ENCODE measurements around the gene UGT1A4. TPM values are rescaled to one million over a fixed set of nuclear protein-coding genes. Genes with fewer than 3 reads are reported as not detected.
A peak's percentile ranks its signal among the peaks of the same experiment; 100 is the strongest.
"Not testable (repeated sequence)": the region's sequence is repeated elsewhere in the genome, so short reads cannot be mapped to it uniquely, and the experiment has no call there.

UGT1A4 gene
- total RNA-seq, 1 experiment from 2014 or later = not detected

DNA sequence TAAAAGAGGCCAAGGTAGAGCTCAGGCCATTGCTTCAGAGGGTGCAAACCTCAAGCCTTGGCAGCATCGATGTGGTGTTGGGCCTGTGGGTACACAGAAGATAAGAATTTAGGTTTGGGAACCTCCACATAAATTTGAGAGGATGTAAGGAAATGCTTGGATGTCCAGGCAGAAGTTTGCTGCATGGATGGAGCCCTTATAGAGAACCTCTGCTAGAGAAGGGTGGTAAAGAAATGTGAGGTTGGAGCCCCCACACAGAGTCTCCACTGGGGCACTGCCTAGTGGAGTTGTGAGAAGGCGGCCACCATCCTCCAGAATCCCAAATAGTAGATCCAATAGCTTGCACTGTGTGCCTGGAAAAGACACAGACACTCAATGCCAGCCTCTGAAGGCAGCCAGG is 32.2 kb downstream of the UGT1A4 start:
- not testable (repeated sequence) for DNase-seq (ENCODE audit: low read depth)

- DNase-seq (ENCODE audit: low read depth) = not testable (repeated sequence)
These were observed 32.9 kb downstream of the UGT1A4 start for GRCh38 chr2:233751212-233752009.

DNA sequence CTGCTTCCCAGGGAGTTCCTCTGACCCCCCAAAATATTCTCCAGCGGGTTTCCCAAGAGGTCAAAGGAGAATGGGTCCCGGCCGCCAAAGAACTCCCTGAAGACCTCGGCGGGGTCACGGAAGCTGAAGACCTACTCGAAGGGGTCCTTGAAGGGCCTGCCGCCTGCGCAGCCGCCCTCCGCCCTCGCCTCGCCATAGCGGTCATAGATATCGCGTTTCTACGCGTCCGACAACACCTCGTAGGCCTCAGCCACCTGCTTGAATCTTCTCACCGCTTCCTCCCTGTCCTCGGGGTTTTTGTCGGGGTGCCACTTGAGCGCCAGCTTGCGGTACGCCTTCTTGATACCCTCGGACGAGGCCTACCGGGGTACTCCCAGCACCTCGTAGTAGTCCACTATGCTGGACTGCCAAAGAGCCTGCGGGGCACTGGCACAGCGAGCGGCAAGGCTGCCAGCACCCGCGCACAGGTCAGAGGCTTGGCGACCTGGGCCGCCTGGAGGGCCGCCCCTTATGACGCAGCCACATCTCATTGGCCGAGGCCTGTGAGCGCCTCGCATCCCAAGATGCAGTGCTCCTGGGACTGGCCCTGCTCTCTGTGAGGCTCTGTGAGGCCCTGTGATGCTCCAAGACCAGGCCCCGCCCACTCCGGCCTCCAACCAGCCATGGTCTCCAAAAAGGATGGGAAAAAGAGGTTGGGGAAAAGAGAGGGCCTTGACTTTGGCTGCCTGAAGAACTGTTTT is 36.5 kb downstream of the UGT1A4 start:
- no peak for DNase-seq (ENCODE audit: low read depth)

GRCh38 chr2:233756429-233757081 is 38.0 kb downstream of the UGT1A4 start:
- DNase-seq (ENCODE audit: low read depth) = peak; percentile 47

DNA sequence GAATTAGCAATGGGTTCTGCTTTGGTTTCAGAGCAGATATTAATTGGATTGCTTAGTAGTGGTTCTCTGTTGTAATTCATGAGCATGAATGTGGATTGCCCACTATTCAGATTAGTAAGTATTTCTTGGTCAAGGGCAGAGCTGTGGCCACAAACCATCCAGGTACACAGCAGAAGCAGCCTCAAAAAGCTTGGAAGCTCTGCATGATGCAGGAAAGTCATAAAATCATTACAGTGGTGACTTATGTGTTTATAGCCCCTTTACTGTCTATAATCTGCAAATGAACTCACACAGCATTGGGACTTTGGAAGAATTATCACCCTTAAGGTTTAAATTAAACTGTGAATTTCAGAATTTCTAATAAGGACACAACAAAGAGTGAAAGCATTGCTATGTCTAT is 39.6 kb downstream of the UGT1A4 start:
- no peak for DNase-seq (ENCODE audit: low read depth)

GRCh38 chr2:233758849-233759248 is 40.3 kb downstream of the UGT1A4 start:
- no peak for DNase-seq (ENCODE audit: low read depth)

DNA sequence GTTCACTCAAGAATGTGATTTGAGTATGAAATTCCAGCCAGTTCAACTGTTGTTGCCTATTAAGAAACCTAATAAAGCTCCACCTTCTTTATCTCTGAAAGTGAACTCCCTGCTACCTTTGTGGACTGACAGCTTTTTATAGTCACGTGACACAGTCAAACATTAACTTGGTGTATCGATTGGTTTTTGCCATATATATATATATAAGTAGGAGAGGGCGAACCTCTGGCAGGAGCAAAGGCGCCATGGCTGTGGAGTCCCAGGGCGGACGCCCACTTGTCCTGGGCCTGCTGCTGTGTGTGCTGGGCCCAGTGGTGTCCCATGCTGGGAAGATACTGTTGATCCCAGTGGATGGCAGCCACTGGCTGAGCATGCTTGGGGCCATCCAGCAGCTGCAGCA is 41.5 kb downstream of the UGT1A4 start, which contains the start of gene UGT1A1:
Gene UGT1A1, plus strand, starts transcription at position 228 of the 400 bp plus-strand sequence. Its CDS starts 18 bp downstream, at position 246.
- DNase-seq (ENCODE audit: low read depth) = no peak

DNA sequence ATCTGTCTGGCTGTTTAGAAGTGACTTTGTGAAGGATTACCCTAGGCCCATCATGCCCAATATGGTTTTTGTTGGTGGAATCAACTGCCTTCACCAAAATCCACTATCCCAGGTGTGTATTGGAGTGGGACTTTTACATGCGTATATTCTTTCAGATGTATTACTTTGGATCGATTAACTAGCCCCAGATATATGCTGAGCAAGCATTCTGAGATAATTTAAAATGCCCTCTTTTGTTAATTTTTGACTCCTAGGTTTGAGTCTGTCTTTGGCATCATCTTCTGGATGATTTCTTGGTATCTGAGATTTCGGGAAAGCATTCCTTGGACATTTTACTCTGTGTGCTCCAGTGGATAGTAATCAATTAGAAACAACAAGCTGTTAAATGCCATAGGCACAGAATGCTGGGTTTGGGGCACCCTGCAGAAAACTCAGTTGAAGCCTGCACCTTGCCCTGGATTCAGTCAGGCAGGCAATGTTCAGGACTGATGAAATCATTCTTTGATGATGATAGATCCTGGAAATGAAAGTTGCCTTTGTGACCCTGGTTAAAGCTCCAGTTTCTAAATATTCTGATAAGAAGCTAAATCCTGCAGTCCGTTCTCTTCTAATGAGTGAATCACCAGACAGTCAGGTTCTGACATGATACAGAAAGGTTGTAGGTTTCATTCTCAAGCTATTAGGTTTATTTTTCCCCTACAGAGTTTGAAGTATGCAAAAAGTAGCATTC is 42.7 kb downstream of the UGT1A4 start:
- peak; percentile 57 for DNase-seq (ENCODE audit: low read depth)

- peak; percentile 92 for DNase-seq (ENCODE audit: low read depth)
These were observed 45.7 kb downstream of the UGT1A4 start for GRCh38 chr2:233764264-233764663.

GRCh38 chr2:233764761-233765160 is 46.2 kb downstream of the UGT1A4 start:
- peak; percentile 52 for DNase-seq (ENCODE audit: low read depth)

DNA sequence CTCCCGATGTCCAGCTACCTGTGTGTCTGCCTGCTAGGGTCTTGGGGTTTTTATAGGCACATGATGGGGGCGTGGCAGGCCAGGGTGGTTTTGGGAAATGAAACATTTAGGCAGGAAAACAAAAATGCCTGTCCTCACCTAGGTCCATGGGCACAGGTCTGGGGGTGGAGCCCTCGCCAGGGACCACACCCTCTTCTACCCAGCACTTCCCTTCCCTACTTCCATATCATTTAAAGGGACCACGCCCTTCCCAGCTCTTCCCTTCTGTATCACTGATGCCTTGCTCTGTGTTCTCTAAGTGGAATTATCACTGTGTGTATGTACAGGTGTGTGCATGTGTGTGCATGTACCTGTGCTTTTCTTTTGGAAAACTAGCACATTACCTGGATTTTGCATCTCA is 47.9 kb downstream of the UGT1A4 start:
- DNase-seq (ENCODE audit: low read depth) = no peak

GRCh38 chr2:233768076-233768475 is 49.5 kb downstream of the UGT1A4 start:
- no peak for DNase-seq (ENCODE audit: low read depth)

DNA sequence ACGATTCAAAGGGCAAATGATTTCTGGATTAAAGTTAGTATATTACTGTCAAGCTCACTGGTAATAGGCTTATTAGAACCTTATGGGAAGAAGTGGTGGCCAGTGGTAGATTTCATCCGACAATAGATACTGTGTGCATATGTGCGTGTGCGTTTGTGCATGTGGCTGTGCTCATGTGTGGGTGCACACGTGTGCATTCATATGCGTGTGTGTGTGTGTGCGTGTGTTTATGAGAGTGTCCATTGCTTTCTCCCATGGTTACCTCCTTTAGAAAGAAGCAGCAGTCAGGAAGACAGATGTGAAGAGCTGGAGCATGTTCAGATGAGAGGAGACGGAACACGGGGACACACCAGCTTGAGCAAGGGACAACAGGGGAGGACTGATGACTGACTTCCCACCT is 50.7 kb downstream of the UGT1A4 start:
- no peak for DNase-seq (ENCODE audit: low read depth)

- DNase-seq (ENCODE audit: low read depth) = no peak
These were observed 53.6 kb downstream of the UGT1A4 start for GRCh38 chr2:233772153-233772552.

DNA sequence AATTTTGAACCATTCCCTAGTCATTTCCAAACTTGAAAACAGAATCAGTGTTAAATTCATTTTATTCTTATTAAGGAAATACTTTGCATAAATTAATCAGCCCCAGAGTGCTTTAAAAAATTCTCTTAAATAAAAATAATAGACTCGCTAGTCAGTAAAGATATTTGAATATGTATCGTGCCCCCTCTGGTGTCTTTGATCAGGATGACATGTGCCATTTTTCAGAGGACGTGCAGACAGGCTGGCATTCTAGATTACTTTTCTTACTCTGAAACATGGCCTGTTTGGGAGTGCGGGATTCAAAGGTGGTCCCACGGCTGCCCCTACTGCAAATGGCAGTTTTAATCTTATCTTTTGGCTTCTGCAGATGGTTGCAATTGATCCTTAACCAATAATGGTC is 54.0 kb downstream of the UGT1A4 start:
- peak; percentile 17 for DNase-seq (ENCODE audit: low read depth)

DNA sequence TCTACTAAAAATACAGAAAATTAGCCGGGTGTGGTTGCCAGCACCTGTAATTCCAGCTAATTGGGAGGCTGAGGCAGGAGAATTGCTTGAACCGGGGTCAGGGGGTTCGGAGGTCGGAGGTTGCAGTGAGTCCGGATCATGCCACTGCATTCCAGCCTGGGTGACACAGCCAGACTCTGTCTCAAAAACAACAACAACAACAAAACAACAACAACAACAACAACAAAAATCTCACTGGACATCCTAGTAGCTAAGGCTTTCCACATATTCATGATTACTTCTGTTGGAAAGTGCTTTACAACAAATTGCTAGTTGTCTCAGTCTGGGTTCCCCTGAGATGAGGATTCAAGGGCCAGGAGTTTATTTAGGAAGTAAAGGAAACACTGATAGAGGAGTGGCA is 55.3 kb downstream of the UGT1A4 start:
- no peak for DNase-seq (ENCODE audit: low read depth)

- no peak for DNase-seq (ENCODE audit: low read depth)
These were observed 56.9 kb downstream of the UGT1A4 start for GRCh38 chr2:233775414-233775813.

- no peak for DNase-seq (ENCODE audit: low read depth)
These were observed 59.5 kb downstream of the UGT1A4 start, which contains the start of gene MROH2A for GRCh38 chr2:233778030-233778429. MROH2A (plus strand) TSS chr2:233778330; CDS start chr2:233779359, 1,029 bp downstream.

DNA sequence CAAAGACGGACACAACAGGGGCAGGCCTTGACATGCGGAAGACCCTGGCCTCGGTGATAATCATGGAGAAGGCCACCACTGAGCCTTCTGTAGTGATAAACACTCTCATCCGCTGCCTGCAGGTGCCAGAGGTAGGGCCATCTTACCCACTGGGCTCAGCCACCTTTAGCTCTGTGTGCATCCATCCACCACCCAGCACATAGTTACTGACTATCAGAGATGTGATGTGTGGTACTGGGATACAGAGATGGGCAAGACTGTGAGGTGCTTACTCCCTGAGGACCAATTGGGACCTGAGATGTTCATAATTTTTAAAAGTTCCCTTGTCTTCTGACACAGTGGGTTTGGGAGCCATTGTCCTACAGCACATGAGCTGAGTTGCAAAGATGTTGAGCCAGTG is 61.2 kb downstream of the UGT1A4 start:
- no peak for DNase-seq (ENCODE audit: low read depth)

- DNase-seq (ENCODE audit: low read depth) = peak; percentile 15
These were observed 62.2 kb downstream of the UGT1A4 start for GRCh38 chr2:233780771-233781170.

DNA sequence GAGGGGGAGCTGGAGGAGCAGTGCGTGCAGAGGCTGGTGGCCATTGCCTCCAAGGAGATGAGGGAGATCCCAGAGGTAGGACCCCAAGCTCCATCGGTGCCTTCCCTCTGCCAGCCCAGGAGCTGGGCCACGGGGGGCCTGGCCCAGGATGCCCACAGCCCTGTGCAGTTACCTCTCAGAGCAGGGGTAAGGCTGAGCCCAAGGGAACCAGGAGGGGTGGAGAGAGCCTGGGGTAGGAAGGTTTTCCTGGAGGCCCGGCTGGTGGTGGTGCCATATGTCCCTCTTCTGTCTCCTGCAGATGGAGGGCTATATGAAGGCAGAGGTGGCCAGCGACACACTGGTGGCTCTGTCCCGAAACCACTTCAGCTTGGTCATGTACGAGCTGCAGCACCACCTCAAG is 71.0 kb downstream of the UGT1A4 start:
- DNase-seq (ENCODE audit: low read depth) = no peak

Measured in Daoy (cell line).